Measurements from ENCODE around the gene HOXA13. TPM values are rescaled to one million over a fixed set of nuclear protein-coding genes. Genes with fewer than 3 reads are reported as not detected.

Gene HOXA13
- polyA plus RNA-seq, 1 of the 3 experiments (the other 2 are of a cell fraction) = not detected

- ChIA-PET CTCF (interaction anchor here (8.7 kb wide), 1 partner anchor 12 kb away, joined by 79 read pairs; no protein-coding TSS in a partner anchor), POLR2A (no interaction called here)
- Histone ChIP-seq H3K9me3 (no peaks in the 10 kb centered on the region), H3K27me3 (ENCODE audit: insufficient read depth) (peaks cover 98% of the 10 kb centered on the region), H3K4me2 (no peak overlapping the region), H3K4me3 (ENCODE audit: low read depth in 2 of 2, low read length in 1 of 2) (no peak overlapping the region), H3K9me2 (no peaks in the 10 kb centered on the region), H2AFZ (ENCODE audit: low read depth) (no peak overlapping the region), H3K4me1 (ENCODE audit: control insufficient read depth in 1 of 2, insufficient read depth in 2 of 2, low read depth in 1 of 2, low read length in 1 of 2) (peaks cover 0 to 14% of the 10 kb centered on the region in 2 experiments; a peak in 1 of 4 replicates), H3K9ac (no peak overlapping the region), H4K20me1 (ENCODE audit: insufficient read depth) (no peaks in the 10 kb centered on the region; the same call in 1 of the 2 replicates), H3K36me3 (replicated peaks in 1 of 2; ENCODE audit: control insufficient read depth in 1 of 2, insufficient read depth in 2 of 2, low read length in 1 of 2) (no peaks in the 10 kb centered on the region), H3F3A (replicated peaks; ENCODE audit: insufficient read depth) (no peaks in the 10 kb centered on the region), H3K79me2 (ENCODE audit: insufficient read depth) (no peaks in the 10 kb centered on the region), H3K27ac (ENCODE audit: low read depth in 2 of 2, low read length in 1 of 2) (no peak overlapping the region)
- no peak for TF ChIP-seq MEF2A (IDR thresholded peaks at IDR 0.05; ENCODE audit: borderline replicate concordance, low read depth)
- no peak for TF ChIP-seq TAF1 (IDR thresholded peaks at IDR 0.05; ENCODE audit: borderline replicate concordance, low read depth, low read length)
- no peak for TF ChIP-seq SMC3 (IDR thresholded peaks at IDR 0.05; ENCODE audit: low read depth, low read length)
- no peak for TF ChIP-seq NRF1 (IDR thresholded peaks at IDR 0.05; ENCODE audit: low read depth, low read length)
- no peak for TF ChIP-seq CTCF (IDR thresholded peaks at IDR 0.05)
- TF ChIP-seq, protein P1, sequence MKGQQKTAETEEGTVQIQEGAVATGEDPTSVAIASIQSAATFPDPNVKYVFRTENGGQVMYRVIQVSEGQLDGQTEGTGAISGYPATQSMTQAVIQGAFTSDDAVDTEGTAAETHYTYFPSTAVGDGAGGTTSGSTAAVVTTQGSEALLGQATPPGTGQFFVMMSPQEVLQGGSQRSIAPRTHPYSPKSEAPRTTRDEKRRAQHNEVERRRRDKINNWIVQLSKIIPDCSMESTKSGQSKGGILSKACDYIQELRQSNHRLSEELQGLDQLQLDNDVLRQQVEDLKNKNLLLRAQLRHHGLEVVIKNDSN (IDR thresholded peaks at IDR 0.05; ENCODE audit: borderline replicate concordance, low read depth) = no peak
- no peak for TF ChIP-seq YY1 (IDR thresholded peaks at IDR 0.05; ENCODE audit: low read depth)
- no peak for TF ChIP-seq FOSL2 (IDR thresholded peaks at IDR 0.05; ENCODE audit: borderline replicate concordance, low read depth)
- TF ChIP-seq FOXM1 (IDR thresholded peaks at IDR 0.05; ENCODE audit: low read depth) = no peak
- TF ChIP-seq, protein P2, sequence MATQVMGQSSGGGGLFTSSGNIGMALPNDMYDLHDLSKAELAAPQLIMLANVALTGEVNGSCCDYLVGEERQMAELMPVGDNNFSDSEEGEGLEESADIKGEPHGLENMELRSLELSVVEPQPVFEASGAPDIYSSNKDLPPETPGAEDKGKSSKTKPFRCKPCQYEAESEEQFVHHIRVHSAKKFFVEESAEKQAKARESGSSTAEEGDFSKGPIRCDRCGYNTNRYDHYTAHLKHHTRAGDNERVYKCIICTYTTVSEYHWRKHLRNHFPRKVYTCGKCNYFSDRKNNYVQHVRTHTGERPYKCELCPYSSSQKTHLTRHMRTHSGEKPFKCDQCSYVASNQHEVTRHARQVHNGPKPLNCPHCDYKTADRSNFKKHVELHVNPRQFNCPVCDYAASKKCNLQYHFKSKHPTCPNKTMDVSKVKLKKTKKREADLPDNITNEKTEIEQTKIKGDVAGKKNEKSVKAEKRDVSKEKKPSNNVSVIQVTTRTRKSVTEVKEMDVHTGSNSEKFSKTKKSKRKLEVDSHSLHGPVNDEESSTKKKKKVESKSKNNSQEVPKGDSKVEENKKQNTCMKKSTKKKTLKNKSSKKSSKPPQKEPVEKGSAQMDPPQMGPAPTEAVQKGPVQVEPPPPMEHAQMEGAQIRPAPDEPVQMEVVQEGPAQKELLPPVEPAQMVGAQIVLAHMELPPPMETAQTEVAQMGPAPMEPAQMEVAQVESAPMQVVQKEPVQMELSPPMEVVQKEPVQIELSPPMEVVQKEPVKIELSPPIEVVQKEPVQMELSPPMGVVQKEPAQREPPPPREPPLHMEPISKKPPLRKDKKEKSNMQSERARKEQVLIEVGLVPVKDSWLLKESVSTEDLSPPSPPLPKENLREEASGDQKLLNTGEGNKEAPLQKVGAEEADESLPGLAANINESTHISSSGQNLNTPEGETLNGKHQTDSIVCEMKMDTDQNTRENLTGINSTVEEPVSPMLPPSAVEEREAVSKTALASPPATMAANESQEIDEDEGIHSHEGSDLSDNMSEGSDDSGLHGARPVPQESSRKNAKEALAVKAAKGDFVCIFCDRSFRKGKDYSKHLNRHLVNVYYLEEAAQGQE (IDR thresholded peaks at IDR 0.05; ENCODE audit: low read depth, low read length) = no peak
- no peak for TF ChIP-seq RAD21 (IDR thresholded peaks at IDR 0.05; ENCODE audit: low read length)
- TF ChIP-seq RXRA (IDR thresholded peaks at IDR 0.05; ENCODE audit: borderline replicate concordance, low read depth) = no peak
- no peak for TF ChIP-seq TEAD4 (IDR thresholded peaks at IDR 0.05; ENCODE audit: borderline replicate concordance, insufficient read depth)
- TF ChIP-seq TCF12 (IDR thresholded peaks at IDR 0.05) = no peak
- TF ChIP-seq, protein P3, sequence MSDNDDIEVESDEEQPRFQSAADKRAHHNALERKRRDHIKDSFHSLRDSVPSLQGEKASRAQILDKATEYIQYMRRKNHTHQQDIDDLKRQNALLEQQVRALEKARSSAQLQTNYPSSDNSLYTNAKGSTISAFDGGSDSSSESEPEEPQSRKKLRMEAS (IDR thresholded peaks at IDR 0.05; ENCODE audit: low read depth) = no peak
- no peak for TF ChIP-seq GATA2 (CRISPR knock-in tag; IDR thresholded peaks at IDR 0.05)
- TF ChIP-seq RCOR1 (IDR thresholded peaks at IDR 0.05; ENCODE audit: low read length) = no peak
- no peak for TF ChIP-seq MXI1 (IDR thresholded peaks at IDR 0.05; ENCODE audit: low read depth, low read length)
- TF ChIP-seq, protein P4, sequence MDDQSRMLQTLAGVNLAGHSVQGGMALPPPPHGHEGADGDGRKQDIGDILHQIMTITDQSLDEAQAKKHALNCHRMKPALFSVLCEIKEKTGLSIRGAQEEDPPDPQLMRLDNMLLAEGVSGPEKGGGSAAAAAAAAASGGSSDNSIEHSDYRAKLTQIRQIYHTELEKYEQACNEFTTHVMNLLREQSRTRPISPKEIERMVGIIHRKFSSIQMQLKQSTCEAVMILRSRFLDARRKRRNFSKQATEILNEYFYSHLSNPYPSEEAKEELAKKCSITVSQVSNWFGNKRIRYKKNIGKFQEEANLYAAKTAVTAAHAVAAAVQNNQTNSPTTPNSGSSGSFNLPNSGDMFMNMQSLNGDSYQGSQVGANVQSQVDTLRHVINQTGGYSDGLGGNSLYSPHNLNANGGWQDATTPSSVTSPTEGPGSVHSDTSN (IDR thresholded peaks at IDR 0.05) = no peak
- DNase-seq = no peak
- 27% methylated on average over 8 of the region's 8 CpGs for WGBS (ENCODE audit: low lambda C conversion rate)
Observed at GRCh38 chr7:27214239-27214950, 14.5 kb upstream of the HOXA13 start.

Measured in SK-N-SH (cell line).